EH (cell line): ENCODE results near the gene GALNT7.
"Not testable (repeated sequence)": the region's sequence is repeated elsewhere in the genome, so short reads cannot be mapped to it uniquely, and the experiment has no call there.

ENCODE experiments used
- DNase-seq: peaks from one replicate; pipeline ENCODE4 v3.0.0-alpha.2; 2015; ENCODE audit warnings: low read depth

The GALNT7 gene

DNA sequence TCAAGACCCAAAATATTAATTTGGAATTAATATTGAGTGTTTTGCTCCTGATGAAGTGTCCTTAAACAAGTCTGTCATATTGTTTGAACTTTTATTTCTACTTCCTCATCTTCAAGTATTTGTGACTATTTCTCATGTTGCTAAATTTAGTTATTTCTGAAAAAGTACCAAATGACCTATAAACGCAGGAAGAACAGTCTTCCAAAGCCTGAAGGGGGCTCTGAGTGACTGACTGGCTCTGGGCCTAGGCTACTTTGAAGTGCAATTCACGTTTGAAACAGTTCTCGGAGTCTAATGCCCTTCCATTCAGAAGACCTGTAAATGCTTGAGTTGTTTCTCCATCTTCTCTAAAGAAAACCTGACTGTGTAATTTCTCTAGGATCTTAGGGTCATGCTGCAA is 26.5 kb downstream of the GALNT7 start:
- no peak for DNase-seq

DNA sequence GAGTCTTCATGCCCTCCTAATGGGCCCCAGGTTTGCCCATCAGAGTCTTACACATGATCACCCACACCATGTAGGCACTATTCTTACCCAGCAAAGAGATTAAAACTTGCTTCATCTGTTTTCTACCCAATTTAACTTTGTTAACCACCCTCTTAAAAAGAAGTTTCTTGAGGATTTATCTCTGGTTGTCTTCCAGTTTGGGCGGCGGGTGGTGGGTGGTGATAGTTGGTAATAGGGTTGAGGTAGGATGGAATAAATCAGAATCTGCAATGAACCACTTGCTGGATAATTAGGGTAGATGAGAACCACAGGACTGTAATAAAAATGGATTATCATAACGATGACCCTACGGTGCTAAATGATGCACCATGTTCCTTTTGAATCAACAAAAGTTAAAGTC is 30.9 kb downstream of the GALNT7 start:
- DNase-seq = no peak

DNA sequence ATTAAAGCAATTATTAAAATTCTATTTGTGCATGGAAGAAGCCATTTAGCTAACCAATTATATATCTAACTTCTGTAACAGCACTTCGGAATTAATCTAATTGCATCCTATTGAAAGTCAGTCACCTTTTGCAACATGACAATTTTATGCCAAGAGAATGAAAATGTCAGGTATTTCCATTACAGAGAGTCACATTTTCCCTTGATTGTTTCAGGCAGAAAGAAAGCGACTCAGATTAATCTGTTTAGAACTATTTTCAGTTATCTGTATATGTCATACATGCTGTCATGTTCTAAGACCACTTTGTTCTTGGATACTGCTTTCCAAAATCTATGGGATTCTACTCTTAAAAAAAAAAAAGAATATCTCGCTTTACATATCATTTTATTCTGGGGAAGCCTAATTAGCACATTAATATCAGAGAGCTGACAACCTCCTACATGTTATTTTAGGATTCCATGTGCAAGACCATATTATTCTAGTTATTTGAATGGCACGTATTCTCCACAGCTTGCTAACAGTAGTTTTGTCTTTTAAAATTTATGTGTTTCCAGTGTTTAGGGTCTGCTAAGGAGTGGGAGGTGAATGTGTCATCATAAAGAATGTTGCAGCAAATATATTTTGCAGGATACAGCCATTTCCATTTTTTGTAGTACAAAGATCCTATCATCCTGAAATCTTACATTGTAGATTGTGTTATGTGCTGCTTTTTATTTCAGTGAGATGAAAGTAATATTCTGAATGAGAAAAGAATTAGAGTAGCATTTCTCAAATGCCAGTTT is 31.7 kb downstream of the GALNT7 start:
- DNase-seq = no peak

DNA sequence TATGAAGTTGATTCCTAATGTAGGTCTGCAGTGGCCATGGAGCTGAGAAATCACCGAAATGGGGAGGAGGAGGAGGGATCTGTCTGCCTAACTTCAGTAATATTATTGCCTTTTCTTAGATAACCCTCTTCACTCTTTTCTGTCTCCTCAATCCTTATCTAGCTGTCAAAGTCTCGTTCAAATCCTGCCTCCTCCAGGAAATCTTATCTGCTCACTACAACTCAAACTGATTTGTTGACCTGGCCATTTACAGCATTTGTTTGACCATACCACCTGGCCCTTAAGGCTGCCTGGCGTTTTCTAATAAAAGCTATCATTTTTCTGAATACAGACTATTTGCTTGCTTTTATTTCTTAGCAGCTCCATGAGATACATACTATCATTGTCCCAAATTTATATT is 33.8 kb downstream of the GALNT7 start:
- no peak for DNase-seq

DNA sequence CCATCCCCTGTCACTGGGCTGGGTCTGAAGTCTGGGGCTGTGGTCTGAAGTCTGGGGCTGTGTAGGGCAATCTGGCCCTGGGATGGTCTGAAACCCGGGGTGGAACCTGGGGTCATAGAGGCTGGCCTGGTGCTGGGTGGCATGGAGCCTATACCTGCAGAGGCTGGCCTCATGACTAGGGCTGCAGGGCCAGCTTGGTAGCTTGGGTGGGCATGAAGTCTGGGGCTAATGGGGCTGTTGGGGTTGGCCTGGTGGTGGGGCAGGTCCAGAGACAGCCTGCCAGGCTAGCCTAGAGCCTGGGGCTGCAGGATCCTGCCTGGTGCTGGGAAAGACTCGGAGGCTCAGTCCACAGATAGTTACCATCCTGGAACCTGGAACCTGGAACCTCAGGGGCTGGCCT is 37.0 kb downstream of the GALNT7 start:
- DNase-seq = no peak

DNA sequence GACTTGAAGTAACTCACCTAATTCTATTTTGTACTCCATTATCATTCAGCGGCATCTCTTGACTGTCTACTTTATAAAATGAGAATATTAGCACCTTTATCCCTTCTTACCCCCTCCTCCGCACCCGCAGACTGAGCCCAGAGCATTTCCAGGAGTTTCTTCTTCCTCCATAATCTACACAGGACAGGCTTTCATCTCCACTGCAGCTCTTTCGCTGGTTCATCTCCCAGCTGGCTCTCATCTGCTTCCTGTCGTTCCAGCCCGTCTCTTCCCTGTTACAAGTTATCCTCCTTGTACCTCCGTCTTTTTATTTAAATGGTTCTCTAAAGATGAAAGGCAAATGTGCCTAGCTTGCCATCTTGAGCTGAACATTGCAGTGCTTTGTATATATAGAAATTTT is 39.8 kb downstream of the GALNT7 start:
- DNase-seq = no peak

DNA sequence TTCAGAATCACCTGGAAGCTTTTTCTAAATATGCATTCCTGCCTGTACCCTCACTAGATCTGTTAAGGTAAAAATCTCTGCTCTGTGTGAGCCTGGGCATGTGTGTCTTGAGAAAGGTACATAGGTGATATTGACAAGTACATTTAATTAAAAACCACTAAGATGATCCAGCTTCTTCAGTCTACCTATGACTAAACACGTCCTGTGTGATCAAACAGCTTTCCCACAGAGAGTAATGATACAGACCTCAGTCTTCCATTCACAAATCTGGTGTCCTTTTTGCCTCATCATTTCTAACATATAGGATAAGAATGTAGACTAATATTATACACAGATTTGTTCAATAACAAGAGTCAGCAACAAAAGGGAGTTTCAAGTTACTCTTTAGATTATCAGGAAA is 42.6 kb downstream of the GALNT7 start:
- DNase-seq = no peak

DNA sequence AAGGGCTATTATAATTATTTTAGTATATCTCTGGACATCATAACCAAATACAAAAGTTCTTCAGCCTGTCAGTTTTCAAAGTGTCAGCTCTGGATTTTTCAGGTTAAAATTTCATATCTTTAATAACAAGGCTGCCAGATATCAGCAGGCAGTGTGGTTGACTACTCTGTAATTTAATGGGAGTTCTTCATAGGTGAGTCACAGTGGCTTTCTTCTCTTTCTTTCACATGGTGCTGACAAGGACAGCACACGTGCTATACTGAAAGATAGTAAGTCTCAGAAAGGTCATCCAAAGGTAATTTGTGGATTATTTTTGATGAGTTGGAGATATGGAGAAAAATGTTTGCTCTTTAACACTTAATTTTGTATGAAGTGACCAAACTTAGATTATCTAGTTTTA is 43.2 kb downstream of the GALNT7 start:
- peak; percentile 77 for DNase-seq

DNA sequence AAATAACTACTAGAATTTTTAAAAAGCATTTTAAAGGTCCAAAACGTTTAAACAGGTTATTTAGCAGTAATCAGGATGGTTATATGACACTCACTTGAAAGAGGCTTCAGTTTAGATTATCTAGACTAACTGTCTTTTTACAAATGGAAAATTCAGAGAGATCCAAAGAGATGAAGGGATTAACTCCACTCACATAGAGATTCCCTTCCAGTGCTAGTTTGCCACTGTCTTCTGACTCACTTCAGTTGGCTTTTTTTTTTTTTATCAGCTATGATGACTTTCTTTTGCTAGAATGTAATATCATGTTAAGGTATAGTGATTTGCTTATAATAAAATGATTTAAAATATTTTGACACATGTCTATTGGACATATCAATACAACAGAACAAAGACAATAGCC is 43.8 kb downstream of the GALNT7 start:
- DNase-seq = no peak

DNA sequence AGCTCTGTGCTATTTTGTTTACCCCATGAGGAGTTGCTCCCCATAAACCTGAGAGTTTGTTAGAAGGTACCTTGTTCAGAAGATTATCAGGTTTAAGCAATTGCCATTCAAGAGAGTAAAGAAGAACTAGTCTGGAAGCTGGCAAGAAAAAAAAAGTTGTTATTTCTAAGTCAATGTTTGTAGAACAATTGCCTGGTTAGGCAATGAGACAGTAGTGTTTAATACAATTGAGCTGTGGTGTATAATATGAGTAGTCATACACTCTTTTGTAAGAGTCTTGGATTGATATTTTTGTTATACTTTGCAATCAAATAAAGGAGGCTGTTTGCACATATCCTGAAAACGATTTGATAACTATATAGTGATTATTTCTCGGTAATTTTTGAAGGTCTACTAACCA is 44.7 kb downstream of the GALNT7 start:
- DNase-seq = no peak

DNA sequence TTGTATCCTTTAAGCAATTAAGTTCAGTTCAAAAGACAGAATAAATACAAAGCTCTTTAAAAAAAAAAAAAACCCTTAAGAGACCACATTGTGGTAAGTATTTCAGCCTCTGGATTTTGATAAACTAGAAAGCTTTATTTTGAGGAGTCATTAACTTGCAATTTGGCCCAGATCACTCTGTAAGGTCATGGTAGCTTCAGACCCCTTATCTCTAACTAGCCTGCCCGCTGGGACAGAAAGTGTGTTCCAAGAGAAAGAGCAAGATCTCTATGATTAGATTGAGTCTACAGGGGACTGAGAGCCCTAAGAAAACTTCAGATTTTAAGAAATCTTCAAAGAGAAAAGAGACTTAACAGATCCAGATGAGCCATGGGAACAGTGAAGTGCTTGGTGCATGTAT is 45.6 kb downstream of the GALNT7 start:
- DNase-seq = no peak

DNA sequence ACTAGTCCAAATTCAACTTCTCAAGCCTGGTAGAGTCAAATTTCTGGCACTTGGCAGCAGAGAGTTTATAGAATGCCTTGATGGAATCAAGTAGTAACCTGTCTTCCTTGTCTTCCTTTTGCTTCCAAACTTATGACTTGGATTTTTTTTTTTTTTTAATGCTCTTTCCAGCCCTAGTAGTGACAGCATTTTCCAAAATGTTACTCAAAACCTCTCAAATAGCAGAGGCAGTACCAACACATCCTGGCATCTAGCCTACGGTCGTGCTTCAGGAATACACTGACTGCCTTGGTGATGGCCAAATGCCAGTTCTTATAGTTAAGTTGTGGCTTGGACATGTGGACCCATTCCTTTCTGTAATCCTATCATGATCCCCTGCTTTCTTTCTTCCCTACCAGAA is 46.0 kb downstream of the GALNT7 start:
- DNase-seq = peak; percentile 51

DNA sequence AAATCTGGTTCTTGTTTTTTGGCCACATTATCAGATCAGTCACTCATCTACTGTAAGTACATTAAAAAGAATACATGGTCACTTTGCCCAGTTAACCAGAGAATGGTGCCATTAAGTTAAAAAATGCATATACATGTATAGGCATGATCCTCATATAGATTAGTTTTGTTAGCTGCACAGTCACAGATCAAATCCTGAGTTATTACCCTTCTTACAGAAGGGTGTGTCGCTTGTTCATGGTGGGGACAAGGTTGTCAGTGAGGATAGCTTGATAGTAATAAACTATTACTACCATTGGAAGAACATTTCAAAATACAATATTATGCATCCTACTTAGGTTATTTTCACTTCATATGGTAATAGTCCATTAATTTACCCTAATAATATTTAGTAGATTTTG is 48.5 kb downstream of the GALNT7 start:
- no peak for DNase-seq

DNA sequence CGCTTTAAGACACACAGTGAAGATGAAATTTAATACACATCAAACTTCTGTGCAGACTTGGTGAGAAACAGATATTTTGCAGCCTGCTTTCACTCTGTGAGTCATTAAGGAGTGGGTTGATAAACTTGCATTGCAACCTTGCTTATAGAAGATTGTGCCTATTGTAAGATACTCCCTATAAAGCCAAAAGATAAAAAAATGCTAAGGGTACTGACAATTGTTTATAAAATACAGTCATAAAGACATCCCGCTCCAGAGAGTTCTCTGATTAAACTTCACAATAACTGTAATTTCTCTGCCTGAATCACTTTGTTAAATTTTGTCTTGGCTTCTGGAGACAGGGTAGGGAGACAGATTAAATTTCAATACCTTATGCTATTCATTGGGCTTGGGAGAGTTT is 49.1 kb downstream of the GALNT7 start:
- peak; percentile 31 for DNase-seq

DNA sequence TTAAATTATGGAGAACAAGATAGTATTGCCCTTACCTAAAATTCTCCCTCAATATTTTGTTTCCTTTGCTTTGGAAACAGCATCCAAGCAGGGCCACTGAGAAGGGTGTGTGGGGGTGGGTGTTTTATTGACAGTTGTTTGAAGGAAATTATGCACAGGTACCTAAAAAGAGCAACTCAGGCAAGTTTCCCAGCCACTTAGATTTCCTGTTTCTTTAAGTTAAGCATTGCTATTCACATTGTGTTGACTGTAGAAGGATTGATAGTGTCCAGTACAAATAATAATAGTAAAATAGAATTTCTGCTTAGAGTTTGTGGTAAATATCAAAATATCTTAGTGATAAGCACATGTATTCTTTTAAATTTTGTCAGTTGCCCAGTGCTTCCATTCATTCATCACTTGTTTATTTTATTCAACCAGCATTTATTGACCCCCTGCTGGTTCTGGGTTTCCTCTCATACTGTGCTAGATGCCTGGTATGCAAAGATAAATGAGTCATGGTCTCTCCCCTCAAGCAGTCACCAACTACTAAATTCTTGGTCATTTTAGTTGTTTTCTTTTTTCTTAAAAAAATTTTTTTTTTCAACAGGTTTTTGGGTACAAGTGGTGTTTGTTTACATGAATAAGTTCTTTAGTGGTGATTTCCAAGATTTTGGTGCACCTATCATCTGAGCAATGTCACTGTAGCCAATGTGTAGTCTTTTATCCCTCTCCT is 50.0 kb downstream of the GALNT7 start:
- DNase-seq = peak; percentile 93

DNA sequence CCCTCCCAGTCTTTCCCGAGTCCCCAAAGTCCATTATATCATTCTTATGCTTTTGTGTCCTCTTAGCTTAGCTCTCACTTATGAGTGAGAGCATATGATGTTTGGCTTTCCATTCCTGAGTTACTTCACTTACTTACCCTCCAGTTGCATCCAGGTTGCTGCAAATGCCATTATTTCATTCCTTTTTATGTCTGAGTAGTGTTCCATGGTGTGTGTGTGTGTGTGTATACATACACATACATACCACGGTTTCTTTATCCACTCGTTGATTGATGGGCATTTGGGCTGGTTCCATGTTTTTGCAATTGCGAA is 50.5 kb downstream of the GALNT7 start:
- DNase-seq = not testable (repeated sequence)

DNA sequence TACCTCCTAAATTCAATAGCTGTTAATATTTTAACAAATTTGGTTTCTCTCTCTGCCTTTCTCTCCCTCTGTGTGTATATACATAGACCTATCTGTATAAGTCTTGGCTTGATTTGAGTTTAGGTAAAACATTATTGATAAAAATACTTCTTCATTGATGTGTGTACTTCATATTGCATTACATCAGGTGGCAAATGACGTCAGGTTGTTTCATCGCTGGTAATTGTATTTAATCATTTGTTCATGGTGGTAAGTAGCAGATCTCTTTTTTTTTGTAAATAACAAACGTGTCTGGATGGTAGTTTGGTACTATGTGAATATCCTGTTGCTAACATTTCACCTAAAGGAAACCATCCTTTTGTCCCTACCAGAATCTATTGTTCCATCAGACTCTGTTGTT is 55.1 kb downstream of the GALNT7 start:
- no peak for DNase-seq

DNA sequence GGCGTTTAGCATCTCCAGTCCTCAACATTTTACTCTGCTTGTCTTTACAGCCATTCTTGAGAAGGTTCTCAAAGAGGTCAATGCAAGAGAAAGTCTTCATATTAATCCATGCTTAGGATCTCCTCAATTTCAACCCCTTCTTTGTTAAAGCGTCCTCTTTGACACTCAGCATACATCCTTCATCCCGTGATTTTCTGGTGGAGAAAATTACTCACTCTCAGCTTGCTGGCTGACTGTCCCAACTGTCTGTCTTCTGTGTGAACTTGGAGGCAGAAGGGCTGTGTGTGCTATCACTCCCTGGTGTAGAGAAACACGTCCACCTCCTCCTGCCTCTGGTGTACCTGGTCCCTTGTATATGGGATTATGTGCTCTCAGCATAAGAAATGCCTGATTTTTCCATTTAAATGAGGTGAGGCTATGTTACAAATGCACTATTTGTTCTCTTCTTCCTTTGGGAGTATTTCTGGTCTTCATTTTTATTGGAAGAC is 57.8 kb downstream of the GALNT7 start:
- no peak for DNase-seq

DNA sequence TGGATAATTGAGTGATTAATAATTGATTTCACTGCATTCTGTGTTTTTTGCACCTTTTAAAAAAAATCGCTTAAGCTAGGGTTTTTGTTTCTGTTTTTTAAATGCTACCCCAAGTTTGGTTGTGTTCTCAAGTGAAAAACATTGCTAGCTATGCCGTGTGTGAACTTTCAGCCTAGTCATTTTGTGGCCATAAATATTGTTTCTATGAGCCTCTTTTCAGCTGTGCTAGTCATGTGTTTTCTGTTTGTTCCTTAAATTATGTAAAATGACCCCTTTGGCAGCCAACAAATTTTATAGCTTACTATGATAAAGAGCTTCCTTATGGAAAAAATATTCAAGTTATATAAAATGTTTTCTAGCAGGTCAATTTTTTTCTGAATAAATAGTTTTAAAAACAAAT is 59.1 kb downstream of the GALNT7 start:
- no peak for DNase-seq

DNA sequence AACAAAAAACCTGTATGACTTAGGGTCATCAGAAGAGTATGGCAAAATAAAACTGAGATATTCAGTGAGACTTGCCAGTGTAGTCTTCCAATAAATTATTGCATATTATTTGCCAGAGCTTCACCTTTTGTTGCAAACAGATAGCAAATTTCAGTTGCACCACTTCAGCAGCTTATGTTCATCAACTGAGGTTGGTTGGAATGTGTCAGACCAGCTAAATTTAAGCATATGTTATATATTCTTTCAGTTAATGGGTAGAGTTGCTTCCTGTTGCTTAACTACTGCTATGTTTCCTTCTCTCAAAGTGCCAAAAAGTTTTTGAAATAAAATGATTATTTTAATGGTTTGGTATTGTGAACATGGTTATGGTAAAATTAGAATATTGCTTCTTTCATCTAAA is 61.5 kb downstream of the GALNT7 start:
- no peak for DNase-seq

DNA sequence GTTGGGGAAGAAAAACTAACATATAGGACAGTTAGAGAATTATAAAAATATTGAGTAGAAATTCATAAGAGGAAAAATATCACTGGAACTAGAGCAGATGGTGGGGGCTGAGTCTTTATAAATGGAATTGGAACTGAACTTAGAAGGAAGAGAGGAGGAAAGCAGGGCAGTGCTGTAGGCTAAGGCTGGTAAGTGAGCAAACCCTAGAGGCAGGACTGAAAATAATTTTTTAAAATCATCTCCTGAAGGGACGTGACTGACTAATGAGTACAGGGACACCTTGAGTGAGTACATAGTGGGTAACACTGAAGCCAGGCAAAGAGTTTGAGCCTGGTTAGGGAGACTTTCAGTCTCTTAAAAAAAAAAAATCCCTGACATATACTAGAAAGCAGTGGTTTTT is 63.3 kb downstream of the GALNT7 start:
- DNase-seq = peak; percentile 26

DNA sequence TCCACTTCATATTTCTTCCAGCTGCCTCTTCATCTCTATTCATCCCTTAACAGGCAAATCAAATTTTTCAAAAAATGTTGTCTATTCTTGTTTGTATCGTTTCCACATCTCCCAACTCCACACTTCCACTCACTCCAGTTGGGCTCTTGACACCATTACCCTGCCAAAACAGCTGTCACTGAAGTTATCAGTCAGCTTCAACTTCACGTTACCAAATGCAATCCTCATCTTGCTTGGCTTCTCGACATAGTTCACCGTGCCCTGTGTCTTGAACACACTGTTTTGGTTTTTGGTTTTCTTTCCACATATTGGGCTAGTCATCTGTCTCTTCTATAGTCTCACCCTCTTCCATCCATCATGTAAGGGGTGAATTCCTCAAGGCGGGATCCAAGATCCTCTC is 65.2 kb downstream of the GALNT7 start:
- DNase-seq = no peak

DNA sequence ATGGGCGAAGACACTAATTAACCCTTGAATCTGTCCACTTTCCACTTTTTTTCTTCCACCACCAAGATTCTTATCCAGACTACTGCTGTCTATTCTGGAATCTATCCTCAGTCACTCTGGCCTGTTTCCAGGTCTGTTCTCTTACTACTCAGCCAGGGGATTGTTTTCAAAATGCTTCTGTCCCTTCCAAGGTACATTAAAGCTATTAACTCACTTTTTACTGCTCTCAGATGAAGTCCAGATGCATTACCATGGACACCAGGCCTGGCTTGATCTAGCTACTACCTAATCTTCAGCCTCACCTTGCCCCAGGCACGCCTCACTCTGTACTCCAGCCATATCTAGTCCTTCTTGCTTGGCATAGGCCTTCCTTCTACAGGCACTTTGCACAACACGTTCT is 66.4 kb downstream of the GALNT7 start:
- DNase-seq = no peak

DNA sequence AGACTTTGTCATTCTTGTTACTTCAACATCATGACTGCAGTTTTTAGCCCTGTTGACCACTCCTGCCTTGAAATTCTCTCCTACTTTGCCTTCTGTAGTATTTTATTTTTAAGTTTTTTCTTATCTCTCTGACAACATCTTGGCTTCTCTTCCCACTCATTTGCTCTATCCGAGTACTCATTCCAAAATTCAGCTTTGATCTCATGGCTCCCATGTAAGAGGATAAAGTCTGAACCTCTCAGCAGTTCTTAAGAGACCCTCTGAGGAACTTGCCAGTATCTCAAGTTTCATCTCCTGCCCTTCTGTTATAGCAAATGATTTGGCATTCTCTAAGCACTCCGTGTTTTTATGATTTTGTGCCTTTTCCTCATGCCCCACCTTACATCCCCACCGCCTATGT is 67.7 kb downstream of the GALNT7 start:
- no peak for DNase-seq
